Measurements from ENCODE around the gene ZNF2. TPM values are rescaled to one million over a fixed set of nuclear protein-coding genes. Genes with fewer than 3 reads are reported as not detected.

Gene ZNF2
- total and polyA plus RNA-seq, 2 of the 13 experiments (the other 11 are each of a cell fraction or from before 2014, with no cell fraction given), result 4.3 to 6.1 TPM

DNA sequence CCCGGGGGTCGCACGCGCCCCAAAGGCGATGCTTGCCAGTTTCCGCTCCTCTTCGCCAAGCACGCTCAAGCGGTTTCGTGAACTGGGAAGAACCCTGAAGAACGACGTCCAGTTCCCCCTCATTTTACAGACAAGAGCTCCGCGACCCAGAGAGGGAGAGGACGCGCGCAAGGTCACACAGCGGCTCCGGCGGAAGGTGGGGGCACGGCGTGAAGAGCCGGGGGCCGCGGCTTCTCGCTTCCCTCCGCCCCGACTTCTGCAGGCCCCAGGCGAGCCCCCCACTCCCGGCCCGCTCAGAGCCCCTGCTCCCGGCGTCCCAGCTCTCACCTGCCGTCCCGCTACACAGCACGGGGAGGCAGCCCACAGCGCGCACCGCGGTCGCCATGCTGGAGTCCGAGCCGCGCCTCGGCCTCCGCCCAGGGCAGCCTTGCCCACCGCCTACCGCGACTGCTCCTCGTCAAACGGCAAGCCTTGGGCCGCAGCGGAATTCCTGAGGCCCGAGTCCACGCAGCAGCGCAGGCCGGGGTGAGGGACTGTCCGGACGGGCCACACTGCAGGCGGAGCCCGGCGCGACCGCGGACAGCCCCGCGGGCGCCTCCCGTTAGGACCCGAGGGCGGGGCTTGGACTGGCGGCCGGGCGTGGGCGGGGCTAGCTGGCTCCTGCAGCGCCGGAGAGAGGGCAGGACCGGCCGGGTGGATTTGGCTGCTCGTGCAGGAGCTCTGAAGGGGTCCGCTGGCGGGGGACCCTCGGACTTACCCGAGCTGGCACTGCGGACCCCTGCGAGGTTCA, 44.0 kb upstream of the ZNF2 start, which contains the start of gene MRPS5 (continued):
- TF ChIP-seq HMGXB3 (CRISPR knock-in tag; IDR thresholded peaks at IDR 0.05; ENCODE audit: borderline replicate concordance) (peak; percentile 84; the same call in 1 of the 2 replicates), DBP (CRISPR knock-in tag; IDR thresholded peaks at IDR 0.05; ENCODE audit: not compliant biosample characterization) (no peak), RAD21 (CRISPR knock-in tag; IDR thresholded peaks at IDR 0.05) (peak; percentile 68; the same call in 1 of the 2 replicates), ZMYM4 (CRISPR knock-in tag; IDR thresholded peaks at IDR 0.05) (peak; percentile 89), RBM39 (IDR thresholded peaks at IDR 0.05; ENCODE audit: low read depth, low read length, poor library complexity, severe bottlenecking) (peak; percentile 93), SOX13 (IDR thresholded peaks at IDR 0.05) (no peak; the same call in 1 of the 2 replicates), SOX13 (CRISPR knock-in tag; conservative IDR thresholded peaks at IDR 0.05 in 1 of 2, IDR thresholded peaks at IDR 0.05 in 1 of 2) (peak in 1 of 2 experiments; percentile 52; a peak in 2 of 4 replicates), POLR2G (IDR thresholded peaks at IDR 0.05; ENCODE audit: low read depth, low read length) (peak; percentile 93), ZNF746 (CRISPR knock-in tag; IDR thresholded peaks at IDR 0.05) (no peak), ZNF276 (CRISPR knock-in tag; IDR thresholded peaks at IDR 0.05; ENCODE audit: low read depth) (peak; percentile 89; the same call in 1 of the 2 replicates)
- TF ChIP-seq, protein P1, sequence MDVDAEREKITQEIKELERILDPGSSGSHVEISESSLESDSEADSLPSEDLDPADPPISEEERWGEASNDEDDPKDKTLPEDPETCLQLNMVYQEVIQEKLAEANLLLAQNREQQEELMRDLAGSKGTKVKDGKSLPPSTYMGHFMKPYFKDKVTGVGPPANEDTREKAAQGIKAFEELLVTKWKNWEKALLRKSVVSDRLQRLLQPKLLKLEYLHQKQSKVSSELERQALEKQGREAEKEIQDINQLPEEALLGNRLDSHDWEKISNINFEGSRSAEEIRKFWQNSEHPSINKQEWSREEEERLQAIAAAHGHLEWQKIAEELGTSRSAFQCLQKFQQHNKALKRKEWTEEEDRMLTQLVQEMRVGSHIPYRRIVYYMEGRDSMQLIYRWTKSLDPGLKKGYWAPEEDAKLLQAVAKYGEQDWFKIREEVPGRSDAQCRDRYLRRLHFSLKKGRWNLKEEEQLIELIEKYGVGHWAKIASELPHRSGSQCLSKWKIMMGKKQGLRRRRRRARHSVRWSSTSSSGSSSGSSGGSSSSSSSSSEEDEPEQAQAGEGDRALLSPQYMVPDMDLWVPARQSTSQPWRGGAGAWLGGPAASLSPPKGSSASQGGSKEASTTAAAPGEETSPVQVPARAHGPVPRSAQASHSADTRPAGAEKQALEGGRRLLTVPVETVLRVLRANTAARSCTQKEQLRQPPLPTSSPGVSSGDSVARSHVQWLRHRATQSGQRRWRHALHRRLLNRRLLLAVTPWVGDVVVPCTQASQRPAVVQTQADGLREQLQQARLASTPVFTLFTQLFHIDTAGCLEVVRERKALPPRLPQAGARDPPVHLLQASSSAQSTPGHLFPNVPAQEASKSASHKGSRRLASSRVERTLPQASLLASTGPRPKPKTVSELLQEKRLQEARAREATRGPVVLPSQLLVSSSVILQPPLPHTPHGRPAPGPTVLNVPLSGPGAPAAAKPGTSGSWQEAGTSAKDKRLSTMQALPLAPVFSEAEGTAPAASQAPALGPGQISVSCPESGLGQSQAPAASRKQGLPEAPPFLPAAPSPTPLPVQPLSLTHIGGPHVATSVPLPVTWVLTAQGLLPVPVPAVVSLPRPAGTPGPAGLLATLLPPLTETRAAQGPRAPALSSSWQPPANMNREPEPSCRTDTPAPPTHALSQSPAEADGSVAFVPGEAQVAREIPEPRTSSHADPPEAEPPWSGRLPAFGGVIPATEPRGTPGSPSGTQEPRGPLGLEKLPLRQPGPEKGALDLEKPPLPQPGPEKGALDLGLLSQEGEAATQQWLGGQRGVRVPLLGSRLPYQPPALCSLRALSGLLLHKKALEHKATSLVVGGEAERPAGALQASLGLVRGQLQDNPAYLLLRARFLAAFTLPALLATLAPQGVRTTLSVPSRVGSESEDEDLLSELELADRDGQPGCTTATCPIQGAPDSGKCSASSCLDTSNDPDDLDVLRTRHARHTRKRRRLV (CRISPR knock-in tag; IDR thresholded peaks at IDR 0.05), result 0 out of 2 replicates have a peak, but pooled peaks have one; percentile 44

Data from HepG2 (cell line).